ENCODE measurements around the gene SAP30.

SAP30 gene

GRCh38 chr4:173415885-173416653 is 45.3 kb downstream of the SAP30 start:
- DNase-seq: no peak

GRCh38 chr4:173417833-173418232 is 47.1 kb downstream of the SAP30 start:
- DNase-seq: no peak

GRCh38 chr4:173418639-173419038 is 47.9 kb downstream of the SAP30 start:
- no peak for DNase-seq

GRCh38 chr4:173420324-173420752 is 49.6 kb downstream of the SAP30 start:
- DNase-seq: no peak

GRCh38 chr4:173420801-173421200 is 50.0 kb downstream of the SAP30 start:
- no peak for DNase-seq

GRCh38 chr4:173424899-173425805 is 54.4 kb downstream of the SAP30 start:
- no peak for DNase-seq

- peak; percentile 36 for DNase-seq
Observed at GRCh38 chr4:173426064-173426463, 55.3 kb downstream of the SAP30 start.
